ENCODE results near the gene HEMGN.
"Not testable (repeated sequence)": the region's sequence is repeated elsewhere in the genome, so short reads cannot be mapped to it uniquely, and the experiment has no call there.

HEMGN gene

DNA sequence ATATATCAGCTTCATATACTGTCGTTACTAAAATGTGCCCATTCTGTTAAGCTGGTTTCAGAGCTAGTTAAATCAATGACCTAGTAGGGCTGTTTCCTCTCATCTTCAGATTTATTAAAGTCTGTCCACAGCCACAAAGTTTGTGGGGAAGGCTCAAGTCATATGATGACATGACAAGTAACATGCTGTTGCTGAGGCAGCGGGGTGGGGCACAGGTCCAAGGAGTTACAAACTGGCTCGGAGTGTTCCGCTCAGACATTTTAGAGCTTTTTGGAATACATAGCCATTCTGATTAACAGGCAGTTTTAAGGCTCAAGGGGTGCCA, 42.5 kb upstream of the HEMGN start:
- Histone ChIP-seq H3K4me3 (ENCODE audit: low read depth, low read length) (no peak overlapping the region), H3K27me3 (ENCODE audit: control insufficient read depth, insufficient read depth, low read length) (peaks cover 79% of the 10 kb centered on the region), H3K4me1 (ENCODE audit: control insufficient read depth, insufficient read depth, low read length) (peaks cover 2% of the 10 kb centered on the region; the same call in 1 of the 2 replicates), H3K36me3 (ENCODE audit: control insufficient read depth, insufficient read depth, low read length) (no peaks in the 10 kb centered on the region), H3K9ac (ENCODE audit: low read length) (no peak overlapping the region), H3K9me3 (ENCODE audit: control insufficient read depth, insufficient read depth, low read depth, low read length) (no peaks in the 10 kb centered on the region), H3K27ac (ENCODE audit: low read depth, low read length) (no peak overlapping the region)

DNA sequence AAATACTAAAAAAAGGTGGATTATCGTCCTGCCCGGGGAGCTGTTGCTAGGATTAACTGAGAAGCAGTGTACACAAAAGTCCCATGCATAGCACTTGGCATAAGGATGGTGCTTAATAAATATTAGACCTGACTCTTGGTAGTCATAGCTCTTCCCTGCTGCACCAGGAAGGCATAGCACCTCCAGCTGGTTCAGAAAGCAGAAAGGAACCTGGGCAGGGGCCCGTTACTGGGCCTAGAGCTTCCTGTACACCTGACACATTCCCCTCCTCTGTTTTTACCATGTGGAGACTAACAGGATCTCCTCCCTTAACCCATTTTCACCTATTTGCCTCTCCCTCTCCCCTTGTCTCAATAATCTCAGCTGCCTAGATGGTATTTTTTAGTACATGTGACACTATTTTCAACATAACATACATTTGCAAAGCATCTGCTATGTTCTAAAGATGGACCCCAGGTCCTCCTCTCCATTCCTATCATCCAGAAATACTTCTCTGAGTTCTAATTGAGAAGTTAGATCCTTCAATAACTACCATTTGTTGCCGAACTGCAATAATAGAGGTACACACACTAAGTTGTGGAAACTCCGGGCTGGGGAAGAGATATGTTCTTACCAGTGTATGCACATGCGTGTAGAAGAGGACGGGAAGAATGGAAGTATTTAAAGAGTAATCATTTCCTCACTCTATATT, 42.0 kb upstream of the HEMGN start:
- Histone ChIP-seq H3K9ac (ENCODE audit: low read length) (no peak overlapping the region), H3K4me3 (ENCODE audit: low read depth, low read length) (no peak overlapping the region), H3K4me1 (ENCODE audit: control insufficient read depth, insufficient read depth, low read length) (no peaks in the 10 kb centered on the region; the same call in 1 of the 2 replicates), H3K36me3 (ENCODE audit: control insufficient read depth, insufficient read depth, low read length) (no peaks in the 10 kb centered on the region), H3K27me3 (ENCODE audit: control insufficient read depth, insufficient read depth, low read length) (peaks cover 79% of the 10 kb centered on the region), H3K9me3 (ENCODE audit: control insufficient read depth, insufficient read depth, low read depth, low read length) (no peaks in the 10 kb centered on the region), H3K27ac (ENCODE audit: low read depth, low read length) (no peak overlapping the region)

DNA sequence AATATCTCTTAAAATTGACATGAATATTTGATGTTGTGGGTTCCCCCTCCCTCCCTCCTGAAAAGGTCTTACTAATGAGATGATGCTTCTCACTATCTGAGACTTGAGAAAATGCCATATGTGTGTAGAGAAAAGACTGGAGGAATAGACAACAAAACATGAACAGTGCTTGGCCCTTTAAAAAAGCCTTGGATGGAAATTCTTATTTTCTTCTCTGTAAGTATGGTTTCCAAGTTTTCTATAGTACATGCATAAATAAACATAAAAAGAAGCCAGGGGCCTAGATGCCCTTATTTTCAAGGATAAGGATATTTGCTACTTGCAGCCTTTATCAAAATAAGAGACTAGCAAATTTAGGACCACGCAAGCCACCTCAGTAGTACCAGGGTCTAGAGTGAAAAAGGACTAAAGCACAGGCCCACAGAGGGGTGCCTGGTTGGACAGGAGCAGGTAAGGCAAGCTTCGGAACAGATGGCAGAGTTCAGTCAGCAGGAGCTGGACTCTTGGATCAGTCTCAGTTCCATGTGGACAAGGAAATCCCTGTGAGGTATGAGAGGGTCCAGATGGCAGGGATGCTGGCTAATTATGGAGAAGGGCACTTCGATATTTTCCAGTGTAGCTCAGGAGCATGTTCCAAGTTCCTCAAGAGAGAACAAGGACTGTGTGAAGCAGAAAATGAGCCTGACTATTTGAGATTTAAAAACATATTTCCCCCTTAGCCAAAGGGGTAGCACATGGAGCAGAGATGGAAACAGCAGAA, 40.6 kb upstream of the HEMGN start:
- H3K4me3 ChIP-seq (ENCODE audit: low read depth, low read length), result no peak overlapping the region
- peaks cover 86% of the 10 kb centered on the region for H3K27me3 ChIP-seq (ENCODE audit: control insufficient read depth, insufficient read depth, low read length)
- H3K36me3 ChIP-seq (ENCODE audit: control insufficient read depth, insufficient read depth, low read length), result no peaks in the 10 kb centered on the region
- H3K9ac ChIP-seq (ENCODE audit: low read length), result no peak overlapping the region
- no peaks in the 10 kb centered on the region for H3K9me3 ChIP-seq (ENCODE audit: control insufficient read depth, insufficient read depth, low read depth, low read length)
- no peak overlapping the region for H3K27ac ChIP-seq (ENCODE audit: low read depth, low read length)
- no peaks in the 10 kb centered on the region; the same call in 1 of the 2 replicates for H3K4me1 ChIP-seq (ENCODE audit: control insufficient read depth, insufficient read depth, low read length)

DNA sequence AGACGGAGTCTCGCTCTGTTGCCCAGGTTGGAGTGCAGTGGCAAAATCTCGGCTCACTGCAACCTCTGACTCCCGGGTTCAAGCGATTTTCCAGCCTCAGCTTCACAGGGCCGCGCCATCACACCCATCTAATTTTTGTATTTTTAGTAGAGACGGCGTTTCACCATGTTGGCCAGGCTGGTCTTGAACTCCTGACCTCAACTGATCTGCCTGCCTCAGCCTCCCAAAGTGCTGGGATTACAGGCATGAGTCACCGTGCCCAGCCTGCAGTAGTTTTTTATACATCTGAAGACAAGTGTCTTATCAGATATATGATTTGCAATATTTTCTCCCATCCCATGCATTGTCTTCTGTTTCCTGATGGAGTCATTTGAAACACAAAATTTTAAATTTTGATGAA, 38.7 kb upstream of the HEMGN start:
- not testable (repeated sequence) for H3K27ac ChIP-seq (ENCODE audit: low read depth, low read length); H3K9me3 ChIP-seq (ENCODE audit: control insufficient read depth, insufficient read depth, low read depth, low read length); H3K4me1 ChIP-seq (ENCODE audit: control insufficient read depth, insufficient read depth, low read length); H3K36me3 ChIP-seq (ENCODE audit: control insufficient read depth, insufficient read depth, low read length); H3K4me3 ChIP-seq (ENCODE audit: low read depth, low read length); H3K9ac ChIP-seq (ENCODE audit: low read length)
- peaks cover 91% of the 10 kb centered on the region for H3K27me3 ChIP-seq (ENCODE audit: control insufficient read depth, insufficient read depth, low read length)

DNA sequence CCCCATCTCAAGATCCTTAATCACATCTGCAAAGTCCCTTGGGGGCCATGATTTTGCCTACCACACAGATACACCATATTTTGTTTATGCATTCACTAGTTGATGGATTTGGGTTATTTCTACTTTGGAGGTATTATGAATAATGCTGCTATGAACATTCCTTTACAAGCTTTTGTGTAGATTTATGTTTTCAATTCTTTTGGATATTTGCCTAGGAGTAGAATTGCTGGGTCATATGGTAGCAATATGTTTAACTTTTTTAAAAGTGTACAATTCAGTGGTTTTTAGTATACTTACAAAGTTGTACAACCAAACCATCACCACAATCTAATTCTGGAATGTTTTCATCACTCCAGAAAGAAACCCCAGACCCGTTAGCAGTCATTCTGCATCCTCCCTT, 37.4 kb upstream of the HEMGN start:
- peaks cover 88% of the 10 kb centered on the region for H3K27me3 ChIP-seq (ENCODE audit: control insufficient read depth, insufficient read depth, low read length)
- H3K36me3 ChIP-seq (ENCODE audit: control insufficient read depth, insufficient read depth, low read length), result no peaks in the 10 kb centered on the region
- no peaks in the 10 kb centered on the region for H3K9me3 ChIP-seq (ENCODE audit: control insufficient read depth, insufficient read depth, low read depth, low read length)
- H3K9ac ChIP-seq (ENCODE audit: low read length), result no peak overlapping the region
- H3K4me3 ChIP-seq (ENCODE audit: low read depth, low read length), result no peak overlapping the region
- H3K4me1 ChIP-seq (ENCODE audit: control insufficient read depth, insufficient read depth, low read length), result no peaks in the 10 kb centered on the region
- no peak overlapping the region for H3K27ac ChIP-seq (ENCODE audit: low read depth, low read length)

DNA sequence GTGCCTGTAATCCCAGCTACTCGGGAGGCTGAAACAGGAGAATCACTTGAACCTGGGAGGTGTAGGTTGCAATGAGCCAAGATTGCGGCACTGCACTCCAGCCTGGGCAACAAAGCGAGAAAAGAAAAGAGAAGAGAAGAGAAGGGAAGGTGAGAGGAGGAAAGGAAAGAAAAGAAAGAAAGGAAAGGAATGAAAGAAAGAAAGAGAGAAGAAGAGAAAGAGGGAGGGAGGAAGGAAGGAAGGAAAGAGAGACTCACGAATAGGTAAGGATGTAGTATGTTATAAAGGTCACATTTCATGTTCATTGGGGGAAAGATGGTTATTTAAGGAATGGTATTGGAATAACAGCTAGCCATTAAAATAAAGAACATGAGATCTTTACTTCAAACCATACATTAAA, 34.8 kb upstream of the HEMGN start:
- Histone ChIP-seq H3K27ac (ENCODE audit: low read depth, low read length) (no peak overlapping the region), H3K4me3 (ENCODE audit: low read depth, low read length) (no peak overlapping the region), H3K4me1 (ENCODE audit: control insufficient read depth, insufficient read depth, low read length) (no peaks in the 10 kb centered on the region), H3K36me3 (ENCODE audit: control insufficient read depth, insufficient read depth, low read length) (no peaks in the 10 kb centered on the region), H3K9ac (ENCODE audit: low read length) (no peak overlapping the region), H3K9me3 (ENCODE audit: control insufficient read depth, insufficient read depth, low read depth, low read length) (no peaks in the 10 kb centered on the region), H3K27me3 (ENCODE audit: control insufficient read depth, insufficient read depth, low read length) (peaks cover 74% of the 10 kb centered on the region)

DNA sequence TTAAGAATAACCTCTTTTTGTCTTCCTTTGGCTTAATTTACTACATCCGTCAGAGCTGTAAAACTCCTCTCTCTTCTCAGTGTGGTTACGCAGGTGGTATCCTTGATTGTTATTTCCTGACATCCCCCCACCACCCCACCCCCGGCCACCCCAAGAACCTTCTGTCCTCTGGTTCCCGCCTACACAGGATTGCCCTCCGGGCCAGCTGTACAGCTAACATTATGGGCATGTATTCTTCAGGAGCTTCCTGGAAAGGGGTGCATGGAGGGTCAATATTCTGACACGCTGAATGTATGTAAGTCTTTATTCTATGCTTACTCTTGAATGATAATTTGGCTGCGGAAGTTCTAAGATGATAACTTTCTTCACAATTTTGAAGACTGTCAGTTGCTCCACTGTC, 32.2 kb upstream of the HEMGN start:
- Histone ChIP-seq H3K27me3 (ENCODE audit: control insufficient read depth, insufficient read depth, low read length) (peaks cover 54% of the 10 kb centered on the region), H3K9me3 (ENCODE audit: control insufficient read depth, insufficient read depth, low read depth, low read length) (no peaks in the 10 kb centered on the region), H3K4me1 (ENCODE audit: control insufficient read depth, insufficient read depth, low read length) (no peaks in the 10 kb centered on the region), H3K4me3 (ENCODE audit: low read depth, low read length) (no peak overlapping the region), H3K27ac (ENCODE audit: low read depth, low read length) (no peak overlapping the region), H3K36me3 (ENCODE audit: control insufficient read depth, insufficient read depth, low read length) (no peaks in the 10 kb centered on the region), H3K9ac (ENCODE audit: low read length) (no peak overlapping the region)

DNA sequence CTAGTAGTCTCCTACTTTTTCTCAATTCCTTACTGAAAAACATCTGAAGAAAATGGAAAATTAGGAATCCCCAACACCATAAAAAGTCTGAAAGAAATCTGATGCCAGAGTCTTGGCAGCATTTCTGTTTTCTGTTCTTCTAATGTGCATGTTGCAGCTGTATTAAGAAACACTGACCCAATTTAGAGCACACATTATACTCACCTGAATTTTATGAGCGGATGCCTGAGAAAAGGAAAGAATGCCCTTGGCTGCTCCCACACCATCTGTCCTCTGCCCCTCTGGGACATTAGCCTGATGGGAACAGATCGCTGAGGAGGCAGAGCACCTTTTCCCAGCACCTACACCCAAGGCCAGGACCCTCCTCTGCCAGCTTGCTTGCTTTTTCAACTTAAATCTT, 31.0 kb upstream of the HEMGN start:
- H3K9me3 ChIP-seq (ENCODE audit: control insufficient read depth, insufficient read depth, low read depth, low read length), result no peaks in the 10 kb centered on the region
- H3K27me3 ChIP-seq (ENCODE audit: control insufficient read depth, insufficient read depth, low read length), result peaks cover 54% of the 10 kb centered on the region
- H3K4me3 ChIP-seq (ENCODE audit: low read depth, low read length), result no peak overlapping the region
- no peak overlapping the region for H3K27ac ChIP-seq (ENCODE audit: low read depth, low read length)
- no peak overlapping the region for H3K9ac ChIP-seq (ENCODE audit: low read length)
- no peaks in the 10 kb centered on the region for H3K4me1 ChIP-seq (ENCODE audit: control insufficient read depth, insufficient read depth, low read length)
- no peaks in the 10 kb centered on the region for H3K36me3 ChIP-seq (ENCODE audit: control insufficient read depth, insufficient read depth, low read length)

DNA sequence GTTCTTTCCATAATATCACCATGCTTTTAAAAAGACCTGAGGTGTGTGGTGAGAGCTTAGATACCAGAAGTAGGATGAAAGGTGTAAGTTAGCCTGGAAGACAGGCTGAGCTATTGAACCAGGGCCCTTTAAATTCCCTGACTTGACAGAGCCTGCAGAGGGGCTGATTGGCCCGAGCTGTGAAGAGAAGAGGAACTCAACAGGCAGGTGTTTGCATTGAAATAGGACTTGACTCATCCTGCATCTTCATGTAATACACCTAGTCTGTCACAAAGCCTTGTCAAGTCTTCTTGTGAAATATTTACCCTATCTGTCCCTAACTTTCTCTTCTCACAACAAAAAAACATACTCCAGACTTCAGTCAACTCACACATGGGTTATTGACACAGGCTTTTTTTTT, 28.5 kb upstream of the HEMGN start:
- H3K27me3 ChIP-seq (ENCODE audit: control insufficient read depth, insufficient read depth, low read length), result peaks cover 39% of the 10 kb centered on the region
- H3K27ac ChIP-seq (ENCODE audit: low read depth, low read length), result no peak overlapping the region
- no peak overlapping the region for H3K9ac ChIP-seq (ENCODE audit: low read length)
- no peak overlapping the region for H3K4me3 ChIP-seq (ENCODE audit: low read depth, low read length)
- no peaks in the 10 kb centered on the region for H3K4me1 ChIP-seq (ENCODE audit: control insufficient read depth, insufficient read depth, low read length)
- H3K9me3 ChIP-seq (ENCODE audit: control insufficient read depth, insufficient read depth, low read depth, low read length), result no peaks in the 10 kb centered on the region
- no peaks in the 10 kb centered on the region for H3K36me3 ChIP-seq (ENCODE audit: control insufficient read depth, insufficient read depth, low read length)

DNA sequence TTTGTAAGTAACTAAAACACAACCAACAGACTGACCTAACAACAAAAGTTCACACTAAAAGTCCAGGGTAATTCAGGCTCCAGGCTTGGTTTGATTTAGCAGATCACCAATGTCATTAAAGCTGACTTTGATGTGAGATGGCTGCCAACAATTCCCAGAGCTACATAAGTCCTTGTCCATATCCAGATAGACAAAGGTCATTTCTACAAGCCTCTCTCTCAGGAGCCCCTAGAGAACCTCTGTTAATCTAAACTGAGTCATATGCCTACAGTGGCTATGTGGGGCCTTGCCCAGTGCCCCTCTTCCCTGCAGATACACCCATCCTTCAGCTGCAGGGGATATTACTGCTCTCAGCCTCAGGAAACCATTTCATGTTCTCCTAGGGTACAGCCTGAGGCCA, 26.9 kb upstream of the HEMGN start:
- H3K36me3 ChIP-seq (ENCODE audit: control insufficient read depth, insufficient read depth, low read length), result no peaks in the 10 kb centered on the region
- no peak overlapping the region for H3K27ac ChIP-seq (ENCODE audit: low read depth, low read length)
- no peaks in the 10 kb centered on the region for H3K4me1 ChIP-seq (ENCODE audit: control insufficient read depth, insufficient read depth, low read length)
- no peak overlapping the region for H3K9ac ChIP-seq (ENCODE audit: low read length)
- no peak overlapping the region for H3K4me3 ChIP-seq (ENCODE audit: low read depth, low read length)
- H3K9me3 ChIP-seq (ENCODE audit: control insufficient read depth, insufficient read depth, low read depth, low read length), result no peaks in the 10 kb centered on the region
- peaks cover 28% of the 10 kb centered on the region for H3K27me3 ChIP-seq (ENCODE audit: control insufficient read depth, insufficient read depth, low read length)

DNA sequence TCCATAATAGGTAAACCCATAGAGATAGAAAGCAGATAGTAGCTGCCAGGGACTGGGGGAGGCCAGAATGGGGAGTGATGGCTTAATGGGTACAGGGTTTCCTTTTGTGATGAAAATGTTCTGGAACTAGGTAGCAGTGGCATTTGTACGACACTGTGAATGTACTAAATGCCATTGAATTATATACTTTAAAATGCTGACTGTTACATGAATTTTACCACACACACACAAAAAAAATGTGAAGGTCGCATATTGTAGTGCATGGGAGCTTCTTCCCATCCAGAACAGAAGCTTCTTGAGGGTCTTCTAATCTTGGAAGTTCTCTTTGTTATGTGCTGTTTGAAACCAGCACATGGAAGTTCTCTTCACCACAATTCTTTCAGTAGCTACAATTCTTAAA, 25.3 kb upstream of the HEMGN start:
- Histone ChIP-seq H3K27me3 (ENCODE audit: control insufficient read depth, insufficient read depth, low read length) (peaks cover 21% of the 10 kb centered on the region), H3K9me3 (ENCODE audit: control insufficient read depth, insufficient read depth, low read depth, low read length) (no peaks in the 10 kb centered on the region), H3K36me3 (ENCODE audit: control insufficient read depth, insufficient read depth, low read length) (no peaks in the 10 kb centered on the region), H3K9ac (ENCODE audit: low read length) (no peak overlapping the region), H3K4me1 (ENCODE audit: control insufficient read depth, insufficient read depth, low read length) (no peaks in the 10 kb centered on the region), H3K4me3 (ENCODE audit: low read depth, low read length) (no peak overlapping the region), H3K27ac (ENCODE audit: low read depth, low read length) (no peak overlapping the region)

Measured in HUES6 (cell line).